HG03442 (cell line): ENCODE measurements around the gene ACTN4.
"Not testable (repeated sequence)": the region's sequence is repeated elsewhere in the genome, so short reads cannot be mapped to it uniquely, and the experiment has no call there.

Experiments
- ATAC-seq: cut with Tn5 transposase; IDR thresholded peaks from one replicate; pipeline ENCODE4 v1.9.1; 2021; ENCODE audit warnings: mild to moderate bottlenecking, moderate library complexity; ENCODE audit not compliant: unreplicated experiment

ACTN4 gene

GRCh38 chr19:38760805-38761517 is 113.5 kb downstream of the ACTN4 start:
- ATAC-seq = not testable (repeated sequence)

GRCh38 chr19:38761884-38762389 is 114.5 kb downstream of the ACTN4 start:
- not testable (repeated sequence) for ATAC-seq

GRCh38 chr19:38763795-38764220 is 116.4 kb downstream of the ACTN4 start:
- no peak for ATAC-seq

GRCh38 chr19:38765214-38765613 is 117.8 kb downstream of the ACTN4 start:
- no peak for ATAC-seq

GRCh38 chr19:38766276-38767047 is 119.0 kb downstream of the ACTN4 start:
- no peak for ATAC-seq

- peak; percentile 55 for ATAC-seq
Measured at GRCh38 chr19:38769635-38770211, 122.3 kb downstream of the ACTN4 start.

GRCh38 chr19:38770228-38770948 is 122.9 kb downstream of the ACTN4 start:
- ATAC-seq = not testable (repeated sequence)

- ATAC-seq = not testable (repeated sequence)
Measured at GRCh38 chr19:38770949-38771275, 123.5 kb downstream of the ACTN4 start.

- not testable (repeated sequence) for ATAC-seq
Measured at GRCh38 chr19:38771569-38771968, 124.1 kb downstream of the ACTN4 start.

GRCh38 chr19:38773469-38774177 is 126.2 kb downstream of the ACTN4 start, which contains the start of gene LGALS7:
LGALS7 (minus strand) TSS chr19:38773517; CDS start chr19:38773492, 25 bp downstream.
- ATAC-seq = no peak

GRCh38 chr19:38774181-38774950 is 126.9 kb downstream of the ACTN4 start:
- ATAC-seq = no peak

- no peak for ATAC-seq
Measured at GRCh38 chr19:38778733-38779132, 131.3 kb downstream of the ACTN4 start.

- ATAC-seq = no peak
Measured at GRCh38 chr19:38780443-38780842, 133.0 kb downstream of the ACTN4 start.

GRCh38 chr19:38781058-38781457 is 133.6 kb downstream of the ACTN4 start:
- no peak for ATAC-seq
